GM21723 (cell line): ENCODE results near the gene TYSND1.
"Not testable (repeated sequence)": the region's sequence is repeated elsewhere in the genome, so short reads cannot be mapped to it uniquely, and the experiment has no call there.

Experiments
- ATAC-seq: cut with Tn5 transposase; IDR thresholded peaks from one replicate; pipeline ENCODE4 v1.9.1; 2021; ENCODE audit warnings: mild to moderate bottlenecking, moderate library complexity; ENCODE audit not compliant: unreplicated experiment

The TYSND1 gene

GRCh38 chr10:70135046-70135445, 11.5 kb downstream of the TYSND1 start:
- no peak for ATAC-seq

GRCh38 chr10:70132098-70133029, 14.1 kb downstream of the TYSND1 start, which contains the start of gene AIFM2:
Gene AIFM2 (minus strand): TSS chr10:70132825. CDS start chr10:70124084, 8,741 bp downstream.
- ATAC-seq = peak; percentile 81

GRCh38 chr10:70131560-70131937, 15.0 kb downstream of the TYSND1 start:
- no peak for ATAC-seq

GRCh38 chr10:70130878-70131559, 15.5 kb downstream of the TYSND1 start:
- ATAC-seq = no peak

DNA sequence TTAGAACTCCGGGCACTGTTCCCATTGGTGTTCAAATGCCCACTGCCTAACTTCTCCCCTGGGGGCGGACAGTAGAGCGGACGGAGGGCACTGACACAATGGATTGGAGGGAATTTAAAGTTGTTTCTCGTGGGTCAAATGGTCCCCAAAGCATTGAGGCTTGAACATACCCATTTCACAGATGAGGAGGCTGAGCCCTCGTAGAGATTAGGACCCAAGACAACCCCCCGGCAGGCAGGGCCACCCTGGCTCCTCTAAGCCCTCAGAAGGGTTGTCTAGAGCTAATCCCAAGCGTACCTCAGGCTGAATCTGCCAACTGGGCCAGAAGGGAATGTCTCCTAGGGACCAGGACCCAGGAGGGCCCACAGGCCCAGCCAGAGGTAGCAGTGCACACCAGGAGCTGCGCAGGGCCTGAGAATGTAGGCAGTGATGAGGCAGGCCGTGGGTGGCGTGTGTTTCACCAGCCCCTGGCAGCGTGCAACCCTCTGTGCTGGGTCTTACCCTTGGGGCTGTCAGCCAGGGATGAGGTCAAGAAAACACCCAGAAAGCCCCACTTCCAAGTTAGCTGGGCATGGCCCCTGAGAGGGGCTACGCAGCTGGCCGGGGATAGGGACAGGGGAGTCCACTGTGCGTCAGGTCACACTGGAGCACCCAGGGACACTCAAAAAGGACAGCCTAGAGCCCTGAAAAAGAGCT, 19.7 kb downstream of the TYSND1 start:
- no peak for ATAC-seq

DNA sequence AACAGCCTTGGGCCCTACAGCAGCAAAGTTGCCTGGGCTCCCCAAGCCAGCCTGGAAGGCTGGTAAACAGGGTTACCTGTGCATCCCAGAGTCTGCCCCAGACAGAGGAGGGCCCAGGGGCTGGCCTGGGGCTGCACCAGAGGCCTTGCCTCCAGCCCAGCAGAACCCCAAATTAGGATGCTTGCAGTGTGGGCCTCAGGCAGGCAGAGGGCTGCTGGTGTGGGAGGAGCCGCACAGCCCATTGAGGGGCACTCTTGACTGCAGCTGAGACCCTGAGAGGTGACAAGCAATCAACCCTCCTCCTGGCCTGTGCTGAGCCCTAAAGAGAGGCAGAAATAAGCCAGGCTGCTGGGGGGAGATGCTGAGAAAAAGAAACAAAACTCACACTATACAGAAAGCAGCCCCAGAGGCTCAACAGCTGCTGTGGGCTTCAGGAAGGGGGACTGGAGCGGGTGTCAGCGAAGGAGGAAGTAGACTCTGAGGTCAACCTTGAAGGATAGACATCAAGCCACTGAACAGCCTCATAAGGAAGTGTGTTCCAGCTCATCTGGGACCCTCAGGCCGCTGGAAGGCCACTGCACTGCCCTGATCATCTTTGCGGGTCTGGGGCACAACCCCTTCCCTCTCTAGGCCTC, 20.5 kb downstream of the TYSND1 start:
- no peak for ATAC-seq

- ATAC-seq = no peak
These were observed 21.6 kb downstream of the TYSND1 start for GRCh38 chr10:70124918-70125317.

GRCh38 chr10:70124415-70124814, 22.1 kb downstream of the TYSND1 start:
- ATAC-seq = no peak

- no peak for ATAC-seq
These were observed 22.7 kb downstream of the TYSND1 start for GRCh38 chr10:70123817-70124216.

GRCh38 chr10:70123166-70123565, 23.3 kb downstream of the TYSND1 start:
- ATAC-seq = not testable (repeated sequence)

DNA sequence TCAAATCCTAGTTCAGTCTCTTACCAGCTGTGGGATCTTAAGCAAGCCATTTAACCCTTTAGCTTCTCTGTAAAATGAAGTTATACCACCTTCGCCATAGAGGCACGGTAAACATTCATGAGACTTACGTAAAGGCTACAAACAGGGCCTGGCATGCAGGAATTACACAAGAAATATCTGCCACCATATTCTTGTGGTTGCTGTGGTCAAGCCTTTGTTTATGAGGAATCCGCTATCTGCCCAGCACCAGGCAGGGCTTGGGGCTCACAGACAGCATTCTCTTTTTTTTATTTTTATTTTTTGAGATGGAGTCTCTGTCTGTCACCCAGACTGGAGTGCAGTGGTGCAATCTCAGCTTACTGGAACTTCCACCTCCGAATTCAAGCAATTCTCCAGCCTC, 23.8 kb downstream of the TYSND1 start:
- no peak for ATAC-seq

DNA sequence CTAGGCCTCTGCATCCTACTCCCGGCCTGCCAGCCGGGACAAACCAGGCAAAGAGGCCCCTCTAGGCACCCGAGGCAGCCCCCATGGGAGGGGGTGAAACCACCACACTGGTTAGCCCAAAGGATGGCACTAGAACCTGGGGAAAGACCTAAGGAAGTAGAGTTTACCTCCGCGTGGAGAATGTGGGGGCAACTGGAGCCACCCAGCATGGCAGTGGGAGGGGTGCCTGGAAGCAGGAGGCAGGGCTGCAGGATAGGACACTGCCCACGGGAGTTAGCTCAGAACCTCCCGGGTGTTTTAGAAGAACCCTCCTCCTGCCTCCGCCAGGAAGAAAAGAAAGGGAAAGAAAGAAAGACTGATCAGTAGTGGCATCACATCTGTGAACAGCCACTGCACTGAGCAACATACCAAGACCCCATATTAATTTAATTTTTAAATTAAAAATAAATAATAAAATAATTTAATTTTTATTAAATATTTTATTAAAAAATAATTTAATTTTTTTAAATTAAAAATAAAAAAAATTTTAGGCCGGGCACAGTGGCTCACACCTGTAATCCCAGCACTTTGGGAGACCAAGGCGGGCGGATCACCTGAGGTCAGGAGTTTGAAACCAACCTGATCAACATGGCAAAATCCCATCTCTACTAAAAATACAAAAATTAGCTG, 25.1 kb downstream of the TYSND1 start:
- ATAC-seq = no peak

GRCh38 chr10:70120417-70120816, 26.1 kb downstream of the TYSND1 start:
- ATAC-seq = no peak

DNA sequence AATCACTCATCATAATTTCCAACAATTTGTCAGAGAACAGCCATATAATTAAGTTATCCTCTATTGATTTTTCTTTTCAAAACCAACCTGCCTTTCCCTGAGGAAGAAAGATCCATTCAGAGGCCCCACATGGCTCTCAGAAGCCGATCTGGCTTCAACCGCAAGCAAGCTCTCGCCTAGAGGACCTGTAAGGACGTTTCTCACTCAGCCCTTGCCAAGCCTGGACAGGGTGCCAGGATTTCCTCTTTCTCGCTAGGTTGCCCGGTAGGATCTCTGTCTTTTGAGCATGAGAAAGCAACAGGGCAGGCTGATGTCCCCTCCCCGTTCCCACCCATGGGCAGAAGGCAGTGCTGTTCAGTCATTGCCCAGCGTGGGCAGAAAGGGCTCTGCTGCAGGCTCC, 26.9 kb downstream of the TYSND1 start:
- no peak for ATAC-seq

DNA sequence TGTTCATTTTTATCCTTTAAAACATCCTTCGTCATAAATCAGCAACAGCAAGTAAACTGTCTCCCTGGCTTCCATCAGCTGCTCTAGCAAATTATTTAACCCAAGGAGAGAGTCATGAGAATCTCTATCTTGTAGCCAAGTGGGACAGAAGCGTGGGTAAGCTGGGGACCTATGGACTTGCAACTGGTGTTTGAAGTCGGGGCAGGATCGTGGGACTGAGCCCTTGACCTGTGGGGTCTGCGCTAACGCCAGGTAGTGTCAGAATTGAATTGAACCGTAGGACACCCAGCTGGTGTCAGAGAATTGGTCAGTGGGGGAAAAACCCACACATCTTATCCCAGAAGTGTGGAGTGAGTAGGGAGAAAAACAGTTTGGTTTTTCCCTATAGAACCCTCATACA, 27.3 kb downstream of the TYSND1 start:
- no peak for ATAC-seq

GRCh38 chr10:70118196-70118595, 28.3 kb downstream of the TYSND1 start:
- no peak for ATAC-seq

DNA sequence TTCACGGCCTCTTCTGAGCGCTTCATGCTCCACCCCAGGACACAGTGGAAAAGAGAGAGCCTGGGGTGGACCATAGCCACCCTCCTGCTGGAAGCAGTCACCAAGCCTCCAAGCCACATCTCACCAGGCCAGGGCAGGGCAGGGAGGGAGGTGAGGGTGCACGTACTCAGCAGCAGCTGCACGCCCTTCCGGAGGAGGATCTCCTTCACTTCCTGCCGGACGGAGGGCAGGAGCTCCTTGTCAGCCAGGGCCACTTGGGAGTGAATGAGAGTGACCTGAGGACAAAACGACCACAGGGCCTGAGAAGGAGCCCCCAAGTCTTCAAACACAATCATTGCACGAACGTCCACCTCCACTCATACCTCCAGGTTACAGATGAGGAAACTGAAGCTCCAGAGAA, 28.9 kb downstream of the TYSND1 start:
- ATAC-seq = no peak

DNA sequence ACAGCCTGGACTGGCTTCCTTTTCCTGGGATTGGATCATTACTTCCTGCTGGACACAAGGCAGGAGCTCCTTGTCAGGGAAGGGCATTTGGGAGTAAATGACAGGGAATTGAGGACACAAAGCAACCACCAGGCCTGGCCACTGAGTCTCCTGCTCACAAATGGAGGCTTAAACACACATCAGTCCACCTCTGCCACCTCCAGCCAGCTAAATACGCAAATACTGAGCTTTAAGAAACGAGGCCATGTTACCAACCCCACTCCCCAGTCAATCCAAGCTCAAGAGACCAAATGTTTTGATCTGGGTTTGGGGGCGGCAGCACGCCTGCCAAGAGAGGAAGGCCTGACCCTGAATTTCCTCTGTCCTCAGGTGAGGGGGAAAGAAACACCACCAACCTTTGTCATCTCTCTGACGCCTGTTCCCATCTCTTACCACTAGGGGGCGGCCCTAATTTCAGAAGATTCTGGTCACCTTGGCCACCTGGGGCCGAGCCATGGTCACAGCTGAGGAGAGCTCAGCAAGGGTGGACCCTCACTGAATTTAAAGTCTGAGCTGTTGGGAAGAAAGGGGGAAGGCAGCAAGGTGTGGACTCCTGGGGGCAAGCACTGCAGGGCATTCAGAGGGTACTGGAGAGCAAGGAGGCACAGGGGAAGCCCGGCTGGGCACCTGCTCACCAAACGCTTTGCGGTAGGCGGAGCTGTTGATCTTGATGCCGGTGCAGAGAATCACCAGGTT, 30.4 kb downstream of the TYSND1 start:
- peak; percentile 59 for ATAC-seq

GRCh38 chr10:70114902-70115301, 31.6 kb downstream of the TYSND1 start:
- no peak for ATAC-seq

DNA sequence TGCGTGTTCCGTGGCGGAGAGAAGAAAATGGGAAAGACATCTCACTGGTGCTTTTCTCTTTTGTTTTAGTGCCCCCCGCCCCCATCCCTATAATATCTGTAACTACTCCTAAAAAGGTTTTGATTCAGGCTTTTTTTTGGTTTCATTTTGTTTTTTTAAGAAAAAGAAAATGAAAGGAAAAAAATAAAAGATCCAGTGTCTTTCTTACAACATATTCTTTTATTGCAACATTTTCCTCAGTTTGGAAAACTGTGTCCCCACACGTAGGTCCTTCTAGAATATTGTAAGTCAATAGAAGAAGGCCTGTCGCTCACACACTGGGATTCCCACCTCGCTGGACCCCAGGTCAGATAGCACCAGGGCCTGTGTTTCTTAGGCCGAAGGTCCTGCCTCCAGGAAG, 34.4 kb downstream of the TYSND1 start:
- no peak for ATAC-seq
